Loucy (cell line): ENCODE measurements around the gene TPD52L1.

Source experiments
- H2AFZ ChIP-seq: fragments of 200-600 bp; sonication (generic); 2 replicates; pipeline ENCODE4 v1.6.0; 2016; ENCODE audit warnings: antibody characterized with exemption, mild to moderate bottlenecking, low read length, moderate library complexity
- H3F3A ChIP-seq: fragments of 200-600 bp; 2 replicates; pipeline ENCODE4 v1.6.0; 2016; ENCODE audit warnings: antibody characterized with exemption, low read depth, mild to moderate bottlenecking
- H3K27me3 ChIP-seq: fragments of 200-600 bp; sonication (generic); 2 replicates; pipeline ENCODE4 v1.6.1; 2014; ENCODE audit warnings: low read length, mild to moderate bottlenecking; ENCODE audit not compliant: insufficient read depth, poor library complexity, severe bottlenecking
- H3K36me3 ChIP-seq: fragments of 200-600 bp; sonication (generic); 2 replicates; pipeline ENCODE4 v1.6.1; 2016; ENCODE audit warnings: low read length; ENCODE audit not compliant: insufficient read depth
- H3K4me1 ChIP-seq: fragments of 200-600 bp; sonication (generic); 2 replicates; pipeline ENCODE4 v1.5.1; 2014; ENCODE audit warnings: low read length, mild to moderate bottlenecking; ENCODE audit not compliant: insufficient read depth, poor library complexity, severe bottlenecking
- H3K4me2 ChIP-seq: fragments of 200-600 bp; sonication (generic); 2 replicates; pipeline ENCODE4 v1.6.0; 2014; ENCODE audit warnings: antibody characterized with exemption, low read length, low read depth, mild to moderate bottlenecking; ENCODE audit not compliant: poor library complexity, severe bottlenecking
- H3K4me3 ChIP-seq: fragments of 200-600 bp; sonication (generic); 2 replicates; pipeline ENCODE4 v1.5.1; 2014; ENCODE audit warnings: low read length, mild to moderate bottlenecking, mixed read lengths; ENCODE audit not compliant: poor library complexity, severe bottlenecking
- H3K79me2 ChIP-seq: fragments of 200-600 bp; sonication (generic); 2 replicates; pipeline ENCODE4 v1.6.1; 2014; ENCODE audit warnings: low read length; ENCODE audit not compliant: insufficient read depth
- H3K9ac ChIP-seq: fragments of 200-600 bp; sonication (generic); 2 replicates; pipeline ENCODE4 v1.6.0; 2014; ENCODE audit warnings: mild to moderate bottlenecking, low read depth, low read length, moderate library complexity; ENCODE audit not compliant: poor library complexity, severe bottlenecking
- H3K9me2 ChIP-seq: fragments of 200-600 bp; sonication (generic); replicated peaks from 2 replicates; pipeline ENCODE4 v1.6.1; 2016; ENCODE audit warnings: low read depth, low read length, mixed read lengths
- H3K9me3 ChIP-seq: fragments of 200-600 bp; sonication (generic); 2 replicates; pipeline ENCODE4 v1.6.1; 2014; ENCODE audit warnings: mild to moderate bottlenecking, antibody characterized with exemption, low read length, low read depth; ENCODE audit not compliant: insufficient read depth
- H4K20me1 ChIP-seq: fragments of 200-600 bp; sonication (generic); 2 replicates; pipeline ENCODE4 v1.6.0; 2014; ENCODE audit warnings: antibody characterized with exemption, low read length, mild to moderate bottlenecking; ENCODE audit not compliant: insufficient read depth, poor library complexity, severe bottlenecking
- CTCF ChIP-seq: fragments of 200-600 bp; sonication (generic); conservative IDR thresholded peaks from 2 replicates; pipeline ENCODE4 v1.5.1; 2014; ENCODE audit warnings: mild to moderate bottlenecking, antibody characterized with exemption, low read length
- EZH2phosphoT487 ChIP-seq: fragments of 200-600 bp; IDR thresholded peaks from 2 replicates; pipeline ENCODE4 v1.6.1; 2018; ENCODE audit warnings: antibody characterized with exemption, mild to moderate bottlenecking, moderate library complexity, borderline replicate concordance

Gene TPD52L1

GRCh38 chr6:125170376-125170775, 16.8 kb downstream of the TPD52L1 start:
- Histone ChIP-seq H3K9me3 (no peaks in the 10 kb centered on the region), H3F3A (no peaks in the 10 kb centered on the region), H3K36me3 (no peaks in the 10 kb centered on the region), H3K9me2 (no peaks in the 10 kb centered on the region), H3K4me3 (no peak overlapping the region), H3K9ac (no peak overlapping the region), H3K4me1 (no peaks in the 10 kb centered on the region), H4K20me1 (no peaks in the 10 kb centered on the region), H2AFZ (no peak overlapping the region), H3K27me3 (no peaks in the 10 kb centered on the region), H3K79me2 (no peaks in the 10 kb centered on the region), H3K4me2 (no peak overlapping the region)
- no peak for TF ChIP-seq CTCF

GRCh38 chr6:125173341-125174095, 19.9 kb downstream of the TPD52L1 start:
- no peak overlapping the region for H3K4me3 ChIP-seq
- no peaks in the 10 kb centered on the region for H4K20me1 ChIP-seq
- TF ChIP-seq EZH2phosphoT487 (no peak), CTCF (no peak)
- H3F3A ChIP-seq, result no peaks in the 10 kb centered on the region
- H3K79me2 ChIP-seq, result no peaks in the 10 kb centered on the region
- H2AFZ ChIP-seq, result no peak overlapping the region
- H3K9ac ChIP-seq, result no peak overlapping the region
- no peaks in the 10 kb centered on the region for H3K9me2 ChIP-seq
- H3K27me3 ChIP-seq, result no peaks in the 10 kb centered on the region
- no peaks in the 10 kb centered on the region for H3K4me1 ChIP-seq
- no peak overlapping the region for H3K4me2 ChIP-seq
- H3K36me3 ChIP-seq, result no peaks in the 10 kb centered on the region
- no peaks in the 10 kb centered on the region for H3K9me3 ChIP-seq

- H3K27me3 ChIP-seq, result no peaks in the 10 kb centered on the region
- no peak for TF ChIP-seq EZH2phosphoT487
- no peak for TF ChIP-seq CTCF
- no peak overlapping the region for H2AFZ ChIP-seq
- H3K4me1 ChIP-seq, result no peaks in the 10 kb centered on the region
- H3K36me3 ChIP-seq, result no peaks in the 10 kb centered on the region
- H4K20me1 ChIP-seq, result no peaks in the 10 kb centered on the region
- H3K9me2 ChIP-seq, result no peaks in the 10 kb centered on the region
- H3K4me3 ChIP-seq, result no peak overlapping the region
- no peaks in the 10 kb centered on the region for H3F3A ChIP-seq
- H3K4me2 ChIP-seq, result no peak overlapping the region
- H3K9ac ChIP-seq, result no peak overlapping the region
- H3K79me2 ChIP-seq, result no peaks in the 10 kb centered on the region
- no peaks in the 10 kb centered on the region for H3K9me3 ChIP-seq
These were observed 21.1 kb downstream of the TPD52L1 start for GRCh38 chr6:125174626-125175025.
